Measurements from ENCODE around the gene SSR1.

SSR1 gene

DNA sequence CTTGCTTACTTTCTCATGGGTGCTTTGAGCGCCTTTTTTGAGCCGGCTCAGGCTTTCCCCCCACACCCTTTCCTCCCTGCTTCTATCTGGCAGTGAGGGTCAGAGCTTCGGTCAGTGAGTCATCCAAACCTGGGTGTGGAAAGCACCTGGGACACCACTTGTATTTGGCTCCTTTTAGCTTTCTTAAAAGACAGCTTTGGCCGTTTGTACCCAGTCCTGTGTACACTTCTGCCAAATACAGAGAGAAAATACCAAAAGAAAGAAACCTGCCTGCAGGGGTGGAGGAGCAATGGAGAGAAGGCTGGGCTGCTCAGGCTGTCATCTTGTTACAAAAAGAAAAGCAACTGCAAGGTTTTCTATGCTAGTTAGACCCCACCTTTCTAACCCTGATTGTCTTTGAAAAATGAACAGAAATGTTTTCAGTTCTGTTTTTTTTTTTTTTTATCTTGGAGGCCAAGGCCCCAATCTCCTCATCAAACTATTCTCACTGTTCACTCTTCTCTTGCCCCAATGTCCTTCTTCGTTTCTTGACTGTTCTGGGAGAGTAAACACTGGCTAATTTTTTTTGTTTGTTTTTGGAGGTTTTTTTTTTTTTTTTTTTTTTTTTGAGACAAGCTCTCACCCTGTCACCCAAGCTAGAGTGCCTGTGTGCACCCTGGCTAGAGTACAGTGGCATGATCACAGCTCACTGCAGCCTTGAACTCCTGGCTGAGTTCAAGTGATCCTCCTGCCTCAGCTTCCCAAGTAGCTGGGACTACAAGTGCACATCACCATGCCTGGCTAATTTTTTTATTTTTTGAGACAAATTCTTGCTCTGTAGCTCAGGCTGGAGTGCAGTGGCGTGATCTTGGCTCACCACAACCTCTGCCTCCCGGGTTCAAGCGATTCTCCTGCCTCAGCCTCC lies 76.4 kb downstream of the SSR1 start:
- no peak for DNase-seq

DNA sequence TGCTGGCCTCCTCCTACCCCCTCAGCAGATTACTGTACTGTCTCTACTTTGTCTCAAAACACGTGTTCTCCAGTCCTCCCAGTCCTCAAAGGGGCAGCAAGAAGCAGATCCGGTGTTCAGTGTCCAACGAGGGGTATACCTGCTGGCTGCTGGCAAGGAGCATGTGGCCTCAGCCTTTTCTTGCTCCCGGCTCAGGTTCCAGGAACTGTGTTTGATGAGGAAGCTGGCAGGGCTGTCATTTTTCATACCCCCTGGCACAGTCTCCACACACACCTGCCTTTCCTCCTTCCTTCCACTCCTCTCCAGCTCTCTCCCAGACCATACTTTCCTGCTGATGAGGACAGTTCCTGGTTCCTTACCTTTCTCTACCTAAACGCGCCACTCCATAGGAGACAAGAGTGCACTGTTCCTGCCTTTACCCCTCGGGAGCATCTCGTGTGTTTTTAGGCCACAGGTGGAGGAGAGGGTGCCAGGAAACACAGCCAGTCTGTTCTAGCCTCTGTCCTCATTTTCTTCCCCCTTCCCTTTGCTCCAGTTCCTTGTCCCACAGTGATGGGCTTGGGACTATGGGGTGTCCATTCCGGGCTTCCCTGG lies 77.2 kb downstream of the SSR1 start:
- DNase-seq, result no peak

GRCh38 chr6:7234547-7234946 lies 78.5 kb downstream of the SSR1 start:
- DNase-seq, result no peak

DNA sequence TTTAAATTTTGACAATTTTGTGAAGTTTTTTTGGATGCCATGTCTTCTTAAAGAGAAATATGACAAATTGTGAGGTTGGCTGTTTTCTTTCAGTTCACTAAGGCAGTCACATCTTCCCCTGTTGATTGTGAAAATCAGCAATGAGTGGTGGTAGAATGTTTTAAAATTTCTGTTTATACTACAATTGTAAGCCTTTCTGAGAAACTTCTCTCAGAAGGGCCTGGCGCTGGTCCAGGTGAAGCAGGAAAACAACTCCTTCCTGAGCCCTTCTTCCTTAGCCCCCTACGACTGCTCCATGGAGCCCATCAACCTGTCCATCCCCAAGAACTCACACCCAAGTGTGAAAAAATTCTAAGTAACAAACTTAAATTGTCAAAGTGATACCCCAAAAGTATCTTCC lies 80.6 kb downstream of the SSR1 start:
- DNase-seq, result no peak

GRCh38 chr6:7230956-7231713 lies 81.9 kb downstream of the SSR1 start:
- DNase-seq, result no peak

DNA sequence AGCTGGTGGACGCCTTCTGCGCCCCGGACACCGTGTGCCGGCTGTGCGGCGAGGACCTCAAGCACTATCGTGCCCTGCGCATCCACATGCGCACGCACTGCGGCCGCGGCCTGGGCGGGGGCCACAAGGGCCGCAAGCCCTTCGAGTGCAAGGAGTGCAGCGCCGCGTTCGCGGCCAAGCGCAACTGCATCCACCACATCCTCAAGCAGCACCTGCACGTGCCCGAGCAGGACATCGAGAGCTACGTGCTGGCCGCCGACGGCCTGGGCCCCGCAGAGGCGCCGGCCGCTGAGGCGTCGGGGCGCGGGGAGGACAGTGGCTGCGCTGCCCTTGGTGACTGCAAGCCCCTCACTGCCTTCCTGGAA lies 82.7 kb downstream of the SSR1 start:
- DNase-seq, result no peak

DNA sequence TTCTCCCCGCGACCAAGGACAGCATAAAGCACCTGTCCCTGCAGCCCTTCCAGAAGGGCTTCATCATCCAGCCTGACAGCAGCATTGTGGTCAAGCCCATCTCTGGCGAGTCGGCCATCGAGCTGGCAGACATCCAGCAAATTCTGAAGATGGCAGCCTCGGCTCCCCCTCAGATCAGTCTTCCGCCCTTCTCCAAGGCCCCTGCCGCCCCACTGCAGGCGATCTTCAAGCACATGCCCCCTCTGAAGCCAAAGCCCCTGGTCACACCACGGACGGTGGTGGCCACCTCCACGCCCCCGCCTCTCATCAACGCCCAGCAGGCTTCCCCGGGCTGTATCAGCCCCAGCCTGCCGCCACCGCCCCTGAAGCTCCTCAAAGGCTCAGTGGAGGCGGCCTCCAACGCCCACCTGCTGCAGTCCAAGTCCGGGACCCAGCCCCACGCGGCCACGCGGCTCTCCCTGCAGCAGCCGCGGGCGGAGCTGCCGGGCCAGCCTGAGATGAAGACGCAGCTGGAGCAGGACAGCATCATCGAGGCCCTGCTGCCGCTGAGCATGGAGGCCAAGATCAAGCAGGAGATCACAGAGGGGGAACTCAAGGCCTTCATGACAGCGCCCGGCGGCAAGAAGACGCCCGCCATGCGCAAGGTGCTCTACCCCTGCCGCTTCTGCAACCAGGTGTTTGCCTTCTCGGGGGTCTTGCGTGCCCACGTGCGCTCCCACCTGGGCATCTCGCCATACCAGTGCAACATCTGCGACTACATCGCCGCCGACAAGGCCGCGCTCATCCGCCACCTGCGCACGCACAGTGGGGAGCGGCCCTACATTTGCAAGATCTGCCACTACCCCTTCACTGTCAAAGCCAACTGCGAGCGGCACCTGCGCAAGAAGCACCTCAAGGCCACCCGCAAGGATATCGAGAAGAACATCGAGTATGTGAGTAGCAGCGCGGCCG lies 83.3 kb downstream of the SSR1 start:
- no peak for DNase-seq

DNA sequence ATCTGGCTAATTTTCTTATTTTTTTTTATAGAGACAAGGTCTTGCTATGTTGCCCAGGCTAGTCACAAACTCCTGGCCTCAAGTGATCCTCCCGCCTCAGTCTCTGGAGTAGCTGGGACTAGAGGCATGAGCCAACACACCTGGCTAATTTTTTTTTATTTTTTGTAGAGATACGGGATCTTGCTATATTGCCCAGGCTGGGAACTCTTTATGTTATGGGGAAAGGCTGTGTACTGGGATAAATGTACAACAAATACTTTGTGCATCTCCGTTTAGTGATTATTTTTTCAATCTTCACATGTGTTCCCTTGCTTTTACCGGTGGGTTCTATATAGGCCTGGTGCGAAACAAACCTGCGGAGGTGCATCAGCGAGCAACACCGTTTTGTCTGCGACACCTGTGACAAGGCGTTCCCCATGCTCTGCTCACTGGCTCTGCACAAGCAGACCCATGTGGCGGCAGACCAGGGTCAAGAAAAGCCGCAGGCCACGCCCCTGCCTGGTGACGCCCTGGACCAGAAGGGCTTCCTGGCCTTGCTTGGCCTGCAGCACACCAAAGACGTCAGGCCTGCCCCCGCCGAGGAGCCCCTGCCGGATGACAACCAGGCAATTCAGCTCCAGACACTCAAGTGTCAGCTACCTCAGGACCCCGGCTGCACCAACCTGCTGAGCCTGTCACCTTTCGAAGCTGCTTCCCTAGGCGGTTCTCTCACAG lies 84.2 kb downstream of the SSR1 start:
- DNase-seq, result no peak

- DNase-seq, result no peak
These were observed 88.3 kb downstream of the SSR1 start for GRCh38 chr6:7224731-7225130.

- DNase-seq, result no peak
These were observed 90.8 kb downstream of the SSR1 start for GRCh38 chr6:7222197-7222596.

DNA sequence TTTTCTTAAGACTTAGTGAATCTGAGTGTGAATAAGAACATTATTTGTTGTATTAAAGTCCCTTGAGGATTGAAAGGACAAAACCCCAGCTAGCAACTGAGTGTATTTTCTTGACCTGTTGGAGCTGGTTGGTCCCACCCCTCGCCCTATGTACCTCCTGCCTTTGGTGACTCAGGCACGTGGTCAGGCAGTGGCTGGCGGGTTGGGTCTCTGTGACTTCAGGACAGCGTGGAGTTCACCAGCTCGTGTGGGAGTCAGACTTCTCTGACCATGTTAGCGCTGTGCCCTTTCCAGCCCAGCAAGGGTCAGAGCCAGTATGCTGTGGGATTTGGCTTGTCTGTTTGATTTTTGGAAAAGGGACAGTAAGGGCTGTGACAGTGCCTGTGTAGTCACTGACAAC lies 93.7 kb downstream of the SSR1 start:
- DNase-seq, result no peak

- DNase-seq, result no peak
These were observed 94.5 kb downstream of the SSR1 start for GRCh38 chr6:7218406-7218988.

All from GF-D8 (cell line).